Loucy (cell line): ENCODE measurements around the gene SMAD3.

Experiments used
- H2AFZ ChIP-seq: fragments of 200-600 bp; sonication (generic); 2 replicates; pipeline ENCODE4 v1.6.0; 2016; ENCODE audit warnings: antibody characterized with exemption, mild to moderate bottlenecking, low read length, moderate library complexity
- H3F3A ChIP-seq: fragments of 200-600 bp; 2 replicates; pipeline ENCODE4 v1.6.0; 2016; ENCODE audit warnings: antibody characterized with exemption, low read depth, mild to moderate bottlenecking
- H3K27me3 ChIP-seq: fragments of 200-600 bp; sonication (generic); 2 replicates; pipeline ENCODE4 v1.6.1; 2014; ENCODE audit warnings: low read length, mild to moderate bottlenecking; ENCODE audit not compliant: insufficient read depth, poor library complexity, severe bottlenecking
- H3K36me3 ChIP-seq: fragments of 200-600 bp; sonication (generic); 2 replicates; pipeline ENCODE4 v1.6.1; 2016; ENCODE audit warnings: low read length; ENCODE audit not compliant: insufficient read depth
- H3K4me1 ChIP-seq: fragments of 200-600 bp; sonication (generic); 2 replicates; pipeline ENCODE4 v1.5.1; 2014; ENCODE audit warnings: low read length, mild to moderate bottlenecking; ENCODE audit not compliant: insufficient read depth, poor library complexity, severe bottlenecking
- H3K4me2 ChIP-seq: fragments of 200-600 bp; sonication (generic); 2 replicates; pipeline ENCODE4 v1.6.0; 2014; ENCODE audit warnings: antibody characterized with exemption, low read length, low read depth, mild to moderate bottlenecking; ENCODE audit not compliant: poor library complexity, severe bottlenecking
- H3K4me3 ChIP-seq: fragments of 200-600 bp; sonication (generic); 2 replicates; pipeline ENCODE4 v1.5.1; 2014; ENCODE audit warnings: low read length, mild to moderate bottlenecking, mixed read lengths; ENCODE audit not compliant: poor library complexity, severe bottlenecking
- H3K79me2 ChIP-seq: fragments of 200-600 bp; sonication (generic); 2 replicates; pipeline ENCODE4 v1.6.1; 2014; ENCODE audit warnings: low read length; ENCODE audit not compliant: insufficient read depth
- H3K9ac ChIP-seq: fragments of 200-600 bp; sonication (generic); 2 replicates; pipeline ENCODE4 v1.6.0; 2014; ENCODE audit warnings: mild to moderate bottlenecking, low read depth, low read length, moderate library complexity; ENCODE audit not compliant: poor library complexity, severe bottlenecking
- H3K9me2 ChIP-seq: fragments of 200-600 bp; sonication (generic); replicated peaks from 2 replicates; pipeline ENCODE4 v1.6.1; 2016; ENCODE audit warnings: low read depth, low read length, mixed read lengths
- H3K9me3 ChIP-seq: fragments of 200-600 bp; sonication (generic); 2 replicates; pipeline ENCODE4 v1.6.1; 2014; ENCODE audit warnings: mild to moderate bottlenecking, antibody characterized with exemption, low read length, low read depth; ENCODE audit not compliant: insufficient read depth
- H4K20me1 ChIP-seq: fragments of 200-600 bp; sonication (generic); 2 replicates; pipeline ENCODE4 v1.6.0; 2014; ENCODE audit warnings: antibody characterized with exemption, low read length, mild to moderate bottlenecking; ENCODE audit not compliant: insufficient read depth, poor library complexity, severe bottlenecking
- EZH2phosphoT487 ChIP-seq: fragments of 200-600 bp; IDR thresholded peaks from 2 replicates; pipeline ENCODE4 v1.6.1; 2018; ENCODE audit warnings: antibody characterized with exemption, mild to moderate bottlenecking, moderate library complexity, borderline replicate concordance
- TF ChIP-seq, protein P1 (sequence below): fragments of 200-600 bp; sonication (generic); conservative IDR thresholded peaks from 2 replicates; pipeline ENCODE4 v1.5.1; 2014; ENCODE audit warnings: mild to moderate bottlenecking, antibody characterized with exemption, low read length

The SMAD3 gene

DNA sequence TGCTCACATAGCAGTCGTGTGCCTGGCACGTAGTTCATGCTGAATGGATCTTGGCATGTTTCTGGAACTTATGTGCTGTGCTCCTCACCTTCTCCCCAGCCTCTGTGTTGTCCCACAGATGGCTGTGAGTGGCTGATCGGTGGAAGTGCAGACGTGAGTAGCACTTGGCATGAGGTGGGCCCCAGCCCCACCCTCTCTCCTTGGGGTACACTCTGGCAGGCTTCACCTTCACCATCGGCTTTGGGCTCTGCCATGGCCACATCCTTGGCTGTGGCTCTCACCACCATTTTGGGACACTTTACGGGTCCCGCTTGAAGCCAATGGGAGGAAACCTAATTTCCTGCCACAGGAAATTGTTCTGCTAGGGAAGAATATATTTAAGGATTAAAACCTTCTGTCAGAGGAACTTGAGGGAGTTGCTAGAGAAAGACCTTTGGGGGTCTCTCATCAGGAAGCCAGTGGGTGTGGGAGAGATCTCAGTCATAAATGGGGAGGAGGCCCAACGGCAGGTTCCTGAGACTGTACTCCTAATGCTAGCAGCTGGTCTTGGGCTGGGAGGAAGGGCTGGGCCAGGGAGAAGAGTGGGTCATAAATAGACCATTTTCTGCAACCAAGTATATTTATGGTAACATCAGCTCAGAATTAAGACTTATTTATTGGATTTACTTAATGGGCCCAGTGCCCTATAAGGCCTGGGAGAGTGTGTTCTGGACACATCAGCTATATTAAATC lies 92.3 kb downstream of the SMAD3 start:
- Histone ChIP-seq H3K36me3 (no peaks in the 10 kb centered on the region; the same call in 1 of the 2 replicates), H3K27me3 (no peaks in the 10 kb centered on the region), H3K9me3 (no peaks in the 10 kb centered on the region), H3K9me2 (no peaks in the 10 kb centered on the region), H3K4me2 (peak overlapping the region; percentile 61), H2AFZ (no peak overlapping the region), H3K9ac (peak overlapping the region; percentile 52), H3K4me3 (peak overlapping the region; percentile 41), H4K20me1 (peaks cover 26% of the 10 kb centered on the region), H3K4me1 (peaks cover 53% of the 10 kb centered on the region), H3F3A (no peaks in the 10 kb centered on the region), H3K79me2 (peaks cover 70% of the 10 kb centered on the region)
- TF ChIP-seq EZH2phosphoT487 = no peak
- TF ChIP-seq, protein P1, sequence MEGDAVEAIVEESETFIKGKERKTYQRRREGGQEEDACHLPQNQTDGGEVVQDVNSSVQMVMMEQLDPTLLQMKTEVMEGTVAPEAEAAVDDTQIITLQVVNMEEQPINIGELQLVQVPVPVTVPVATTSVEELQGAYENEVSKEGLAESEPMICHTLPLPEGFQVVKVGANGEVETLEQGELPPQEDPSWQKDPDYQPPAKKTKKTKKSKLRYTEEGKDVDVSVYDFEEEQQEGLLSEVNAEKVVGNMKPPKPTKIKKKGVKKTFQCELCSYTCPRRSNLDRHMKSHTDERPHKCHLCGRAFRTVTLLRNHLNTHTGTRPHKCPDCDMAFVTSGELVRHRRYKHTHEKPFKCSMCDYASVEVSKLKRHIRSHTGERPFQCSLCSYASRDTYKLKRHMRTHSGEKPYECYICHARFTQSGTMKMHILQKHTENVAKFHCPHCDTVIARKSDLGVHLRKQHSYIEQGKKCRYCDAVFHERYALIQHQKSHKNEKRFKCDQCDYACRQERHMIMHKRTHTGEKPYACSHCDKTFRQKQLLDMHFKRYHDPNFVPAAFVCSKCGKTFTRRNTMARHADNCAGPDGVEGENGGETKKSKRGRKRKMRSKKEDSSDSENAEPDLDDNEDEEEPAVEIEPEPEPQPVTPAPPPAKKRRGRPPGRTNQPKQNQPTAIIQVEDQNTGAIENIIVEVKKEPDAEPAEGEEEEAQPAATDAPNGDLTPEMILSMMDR = no peak

DNA sequence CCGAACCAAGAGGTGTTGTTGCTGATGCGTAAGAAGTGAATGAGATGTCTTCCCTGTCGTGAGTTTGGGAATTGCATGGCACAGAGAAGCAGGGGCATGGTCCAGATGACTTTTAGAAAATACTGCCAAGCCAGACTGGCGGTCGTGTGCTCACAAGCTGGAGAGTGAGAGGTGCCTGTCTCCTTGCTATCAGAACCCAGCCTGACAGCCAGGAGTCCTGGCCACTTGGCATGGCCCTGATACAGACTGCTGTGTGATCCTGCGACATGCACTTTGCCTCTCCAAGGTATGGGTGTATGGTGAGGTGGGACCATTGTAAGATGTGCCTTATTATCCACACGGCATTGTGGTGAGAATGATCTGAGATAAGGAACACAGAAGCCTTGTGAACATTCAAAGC lies 93.0 kb downstream of the SMAD3 start:
- peak overlapping the region; percentile 61 for H3K4me2 ChIP-seq
- H3K4me1 ChIP-seq = peaks cover 50% of the 10 kb centered on the region
- H2AFZ ChIP-seq = no peak overlapping the region
- peaks cover 72% of the 10 kb centered on the region for H3K79me2 ChIP-seq
- H3K27me3 ChIP-seq = no peaks in the 10 kb centered on the region
- H4K20me1 ChIP-seq = peaks cover 24% of the 10 kb centered on the region
- H3K9ac ChIP-seq = peak overlapping the region; percentile 52
- no peaks in the 10 kb centered on the region for H3K9me2 ChIP-seq
- no peaks in the 10 kb centered on the region for H3F3A ChIP-seq
- peak overlapping the region; percentile 41 for H3K4me3 ChIP-seq
- no peaks in the 10 kb centered on the region; the same call in 1 of the 2 replicates for H3K36me3 ChIP-seq
- TF ChIP-seq, protein P1 = no peak
- TF ChIP-seq EZH2phosphoT487 = no peak
- no peaks in the 10 kb centered on the region for H3K9me3 ChIP-seq

DNA sequence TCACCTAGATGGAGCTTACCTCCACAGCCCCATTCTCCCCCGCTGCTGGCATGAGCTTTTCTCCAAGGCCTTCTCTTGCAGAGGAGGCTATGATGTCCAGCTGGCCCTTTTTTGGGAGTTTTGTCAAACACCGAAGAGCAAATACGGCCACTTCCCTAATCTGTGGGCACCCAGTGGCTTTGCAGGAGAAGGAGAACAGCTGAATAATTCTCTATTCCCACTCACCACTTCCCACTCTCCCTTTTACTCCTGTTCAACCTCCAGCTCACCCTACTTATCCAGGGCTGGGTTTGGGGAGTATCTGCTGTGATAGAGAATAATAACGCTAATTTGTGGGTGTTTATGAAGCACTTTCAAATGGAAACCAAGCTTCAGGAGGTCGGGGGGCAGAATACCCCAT lies 96.0 kb downstream of the SMAD3 start:
- H3K9ac ChIP-seq = no peak overlapping the region
- peaks cover 33% of the 10 kb centered on the region for H3K4me1 ChIP-seq
- no peak overlapping the region for H3K4me3 ChIP-seq
- H4K20me1 ChIP-seq = peaks cover 20% of the 10 kb centered on the region
- peaks cover 22% of the 10 kb centered on the region; the same call in 1 of the 2 replicates for H3K36me3 ChIP-seq
- no peaks in the 10 kb centered on the region for H3F3A ChIP-seq
- no peaks in the 10 kb centered on the region for H3K9me2 ChIP-seq
- peak overlapping the region; percentile 9 for H3K4me2 ChIP-seq
- H3K27me3 ChIP-seq = no peaks in the 10 kb centered on the region
- no peaks in the 10 kb centered on the region for H3K9me3 ChIP-seq
- no peak overlapping the region for H2AFZ ChIP-seq
- peaks cover 58% of the 10 kb centered on the region for H3K79me2 ChIP-seq
- no peak for TF ChIP-seq EZH2phosphoT487
